GM18526 (cell line): ENCODE measurements around the gene SEMA3A.

Source experiments
- POLR2A ChIP-seq: IDR thresholded peaks from 3 replicates; pipeline ENCODE4 v1.6.1; 2011; ENCODE audit not compliant: insufficient read length; ENCODE audit errors: extremely low read depth

SEMA3A gene

GRCh38 chr7:84108787-84109186 is 85.8 kb downstream of the SEMA3A start:
- TF ChIP-seq POLR2A, result no peak

- no peak for TF ChIP-seq POLR2A
Observed at GRCh38 chr7:84108119-84108518, 86.5 kb downstream of the SEMA3A start.

GRCh38 chr7:84107259-84107658 is 87.3 kb downstream of the SEMA3A start:
- TF ChIP-seq POLR2A, result no peak

- TF ChIP-seq POLR2A, result no peak
Observed at GRCh38 chr7:84106291-84106690, 88.3 kb downstream of the SEMA3A start.

GRCh38 chr7:84105586-84105985 is 89.0 kb downstream of the SEMA3A start:
- TF ChIP-seq POLR2A, result no peak

DNA sequence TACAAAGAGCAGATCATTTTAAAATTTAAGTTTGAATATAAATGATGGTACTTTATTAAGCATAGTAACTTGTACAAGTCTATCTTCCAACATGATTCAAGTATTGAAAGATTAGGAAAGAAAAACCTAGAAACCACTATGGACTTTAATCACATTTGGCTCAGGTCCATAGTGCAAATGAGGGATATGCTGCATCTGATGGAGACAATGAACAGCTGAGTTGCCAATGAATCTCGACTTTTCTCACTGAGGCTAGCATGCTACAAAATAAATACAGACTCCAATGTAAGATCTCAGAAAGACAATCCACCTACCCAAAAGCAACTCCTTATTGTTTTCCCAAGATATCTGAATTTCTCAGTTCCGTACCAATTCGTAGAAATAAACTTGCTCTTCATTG is 89.8 kb downstream of the SEMA3A start:
- TF ChIP-seq POLR2A, result no peak

- TF ChIP-seq POLR2A, result no peak
Observed at GRCh38 chr7:84102213-84102612, 92.4 kb downstream of the SEMA3A start.

DNA sequence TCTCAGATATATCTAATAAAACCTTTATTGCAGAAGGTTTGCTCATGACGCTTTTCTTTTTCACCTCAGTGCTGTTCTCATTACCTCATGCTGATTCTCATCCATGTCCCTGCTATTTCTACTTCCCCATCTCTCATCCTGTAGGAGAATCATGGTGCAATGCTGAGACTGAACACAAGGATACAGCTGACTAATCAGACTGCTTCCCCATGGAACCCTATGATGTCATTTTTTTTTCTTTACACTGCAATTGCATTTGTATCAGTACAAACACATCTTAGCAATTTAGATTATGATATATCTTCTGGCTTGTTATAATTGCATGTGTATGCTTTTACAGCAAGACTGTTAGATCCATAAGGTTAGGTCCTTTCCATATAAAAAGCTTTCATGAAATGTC is 93.7 kb downstream of the SEMA3A start:
- no peak for TF ChIP-seq POLR2A

DNA sequence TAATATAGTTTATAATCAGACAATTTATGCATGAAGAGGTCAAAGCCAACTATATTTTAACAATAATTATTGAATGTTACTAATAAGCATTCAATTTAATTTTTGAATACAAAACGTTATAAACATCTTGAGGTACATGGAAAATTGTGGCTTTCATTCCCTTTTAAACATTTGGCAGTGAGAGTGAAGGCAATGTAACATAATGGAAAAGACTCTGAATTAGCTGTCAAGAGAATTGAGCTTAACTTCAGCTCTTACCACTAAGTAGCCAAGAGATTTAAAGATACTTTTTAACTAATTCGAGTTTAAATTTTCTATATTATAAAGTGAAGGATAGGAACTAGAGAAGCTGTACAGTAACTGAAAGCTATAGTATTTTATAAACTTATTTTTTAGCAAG is 98.6 kb downstream of the SEMA3A start:
- no peak for TF ChIP-seq POLR2A

DNA sequence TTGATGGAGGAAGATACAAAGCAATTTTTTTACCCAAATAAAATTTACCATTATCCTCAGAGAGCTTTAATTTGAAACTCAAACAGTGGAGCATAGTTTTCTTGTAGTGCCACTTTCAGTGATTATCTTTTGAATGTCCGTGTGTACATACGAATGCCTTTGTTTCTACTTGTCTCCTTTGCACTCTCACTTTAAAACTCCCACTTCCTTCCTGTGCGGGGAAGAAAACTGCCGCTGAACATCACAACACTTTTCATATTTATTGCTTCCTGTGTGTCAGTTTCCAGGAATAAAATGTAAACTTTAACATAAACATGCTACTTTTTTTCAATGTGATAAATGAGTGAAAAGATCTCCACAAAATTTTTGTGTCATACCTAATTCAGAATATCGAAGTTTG is 102.4 kb downstream of the SEMA3A start:
- no peak for TF ChIP-seq POLR2A

GRCh38 chr7:84091318-84091717 is 103.3 kb downstream of the SEMA3A start:
- TF ChIP-seq POLR2A, result no peak

- no peak for TF ChIP-seq POLR2A
Observed at GRCh38 chr7:84088802-84089201, 105.8 kb downstream of the SEMA3A start.

- no peak for TF ChIP-seq POLR2A
Observed at GRCh38 chr7:84085998-84086397, 108.6 kb downstream of the SEMA3A start.

DNA sequence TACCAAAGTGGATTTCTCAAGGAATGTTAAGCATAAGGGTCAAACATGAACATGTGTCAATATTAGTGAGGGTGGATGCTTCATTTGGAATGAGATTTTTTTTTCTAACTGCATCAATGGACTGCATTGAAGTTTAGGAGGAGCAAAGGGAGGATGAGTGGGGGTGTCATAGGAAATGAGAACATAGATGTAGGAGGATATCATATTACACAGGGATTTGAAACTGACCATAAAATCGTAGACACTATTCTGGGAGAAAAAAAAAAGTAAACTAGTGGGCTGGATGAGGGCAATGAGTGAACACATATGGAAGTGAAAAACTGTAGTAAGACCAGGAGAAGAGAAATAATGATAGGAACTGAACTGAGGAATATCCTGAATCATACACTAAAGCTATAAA is 109.4 kb downstream of the SEMA3A start:
- TF ChIP-seq POLR2A, result no peak

- no peak for TF ChIP-seq POLR2A
Observed at GRCh38 chr7:84083846-84084245, 110.7 kb downstream of the SEMA3A start.

DNA sequence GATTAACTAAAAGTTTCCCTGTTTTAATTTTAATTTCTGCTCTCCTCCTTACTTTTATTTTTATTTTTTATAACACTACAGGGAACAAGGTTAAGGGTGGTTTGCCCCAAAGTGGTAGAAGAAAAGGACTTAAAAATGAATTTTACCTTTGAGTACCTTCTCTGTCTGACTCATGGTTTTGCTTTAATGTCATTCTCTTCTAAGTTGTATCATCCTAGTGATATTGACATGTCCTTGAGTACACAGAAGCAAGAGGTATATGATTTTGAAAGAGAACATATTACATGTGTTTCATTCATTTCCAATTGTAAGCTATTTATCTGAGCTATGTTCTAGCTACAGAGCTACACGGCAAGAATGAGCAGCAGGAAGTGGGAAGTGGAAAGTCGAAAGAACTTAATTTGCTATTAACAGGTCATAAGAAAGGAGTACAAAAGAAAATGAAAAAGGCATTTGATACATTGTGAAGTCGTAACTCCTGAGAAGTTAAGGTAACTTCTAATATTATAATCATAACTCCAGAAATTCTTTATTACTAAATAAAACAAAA is 112.5 kb downstream of the SEMA3A start:
- TF ChIP-seq POLR2A, result no peak

GRCh38 chr7:84077336-84077735 is 117.3 kb downstream of the SEMA3A start:
- TF ChIP-seq POLR2A, result no peak

DNA sequence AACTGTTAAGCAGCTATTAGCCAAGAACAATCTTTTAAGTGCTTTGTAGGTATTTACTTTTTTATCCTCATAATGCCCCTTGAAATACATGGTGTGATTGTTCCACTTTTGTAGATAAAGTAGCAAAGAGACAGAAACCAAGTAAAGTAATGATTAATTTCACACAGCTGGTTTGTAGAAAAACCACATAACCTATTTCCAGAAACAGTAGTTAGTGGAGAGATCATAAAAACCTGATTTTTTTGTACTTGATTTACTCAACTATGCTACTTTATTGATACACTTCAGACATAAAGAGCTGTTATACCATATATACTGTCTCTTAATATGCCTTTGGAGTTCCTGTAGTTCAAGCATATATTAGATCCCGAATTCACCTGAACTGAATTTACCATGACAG is 118.4 kb downstream of the SEMA3A start:
- no peak for TF ChIP-seq POLR2A

DNA sequence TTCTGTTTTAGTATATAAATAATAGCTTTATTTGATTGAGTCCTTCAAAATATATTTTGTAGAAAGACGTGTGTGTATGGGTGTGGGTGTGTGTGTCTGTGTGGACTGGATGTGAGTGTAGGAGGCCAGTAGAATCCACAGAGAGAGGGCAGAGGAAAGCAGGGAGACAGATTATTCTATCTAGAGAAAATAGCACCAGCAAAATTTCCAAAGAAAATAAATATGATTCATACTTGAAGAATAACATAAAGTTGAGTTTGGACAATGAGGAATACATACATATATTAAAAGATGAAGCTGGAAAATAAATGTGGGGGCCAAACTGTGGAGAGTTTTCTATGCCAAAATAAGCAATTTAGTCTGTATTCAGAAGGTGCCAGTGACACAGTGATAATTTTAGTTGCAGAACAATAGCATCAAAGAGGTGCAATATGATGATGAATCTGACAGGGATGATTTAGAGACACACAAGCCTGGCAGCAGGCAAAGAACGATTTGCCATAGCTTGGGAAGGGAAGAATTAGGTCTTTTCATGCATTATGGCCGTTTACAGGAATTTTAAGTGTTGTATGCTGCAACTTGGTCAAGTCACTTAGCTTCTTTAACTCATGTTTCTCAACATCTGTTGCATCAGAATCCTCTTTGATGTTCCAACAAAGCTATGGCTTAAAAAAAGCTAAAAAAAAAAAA is 121.3 kb downstream of the SEMA3A start:
- no peak for TF ChIP-seq POLR2A
